ENCODE results near the gene MGP.

DNA sequence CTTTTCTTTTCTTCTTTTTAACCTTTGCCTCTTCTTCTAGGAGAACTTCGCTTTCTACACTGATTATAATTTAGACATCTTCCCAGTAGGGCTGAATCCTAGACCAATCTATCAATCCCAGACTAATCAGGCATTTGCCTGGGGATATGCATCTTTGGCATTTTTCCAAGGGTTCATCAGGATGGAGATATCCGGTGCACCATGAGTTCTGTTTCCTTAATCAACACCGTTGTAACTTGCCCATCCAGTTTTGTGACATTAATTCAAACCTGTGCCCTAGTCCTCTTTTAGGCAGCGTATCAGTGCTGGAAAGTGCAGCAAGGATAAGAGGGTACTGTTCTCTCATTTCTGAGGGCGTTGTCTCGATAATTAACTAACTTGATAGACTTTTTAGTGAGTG, 617 bp upstream of the MGP start:
- TF ChIP-seq CTCF (IDR thresholded peaks at IDR 0.05), result no peak
- no peak for TF ChIP-seq POLR2A (IDR thresholded peaks at IDR 0.05)
- no peak for TF ChIP-seq POLR2AphosphoS5 (IDR thresholded peaks at IDR 0.05)
